HG03439 (cell line): Measurements from ENCODE around the gene ST3GAL3.

Experiments used
- ATAC-seq: cut with Tn5 transposase; IDR thresholded peaks from one replicate; pipeline ENCODE4 v1.9.1; 2021; ENCODE audit warnings: mild to moderate bottlenecking, moderate library complexity; ENCODE audit not compliant: unreplicated experiment

ST3GAL3 gene

GRCh38 chr1:43957407-43958040, 250.2 kb downstream of the ST3GAL3 start:
- no peak for ATAC-seq

DNA sequence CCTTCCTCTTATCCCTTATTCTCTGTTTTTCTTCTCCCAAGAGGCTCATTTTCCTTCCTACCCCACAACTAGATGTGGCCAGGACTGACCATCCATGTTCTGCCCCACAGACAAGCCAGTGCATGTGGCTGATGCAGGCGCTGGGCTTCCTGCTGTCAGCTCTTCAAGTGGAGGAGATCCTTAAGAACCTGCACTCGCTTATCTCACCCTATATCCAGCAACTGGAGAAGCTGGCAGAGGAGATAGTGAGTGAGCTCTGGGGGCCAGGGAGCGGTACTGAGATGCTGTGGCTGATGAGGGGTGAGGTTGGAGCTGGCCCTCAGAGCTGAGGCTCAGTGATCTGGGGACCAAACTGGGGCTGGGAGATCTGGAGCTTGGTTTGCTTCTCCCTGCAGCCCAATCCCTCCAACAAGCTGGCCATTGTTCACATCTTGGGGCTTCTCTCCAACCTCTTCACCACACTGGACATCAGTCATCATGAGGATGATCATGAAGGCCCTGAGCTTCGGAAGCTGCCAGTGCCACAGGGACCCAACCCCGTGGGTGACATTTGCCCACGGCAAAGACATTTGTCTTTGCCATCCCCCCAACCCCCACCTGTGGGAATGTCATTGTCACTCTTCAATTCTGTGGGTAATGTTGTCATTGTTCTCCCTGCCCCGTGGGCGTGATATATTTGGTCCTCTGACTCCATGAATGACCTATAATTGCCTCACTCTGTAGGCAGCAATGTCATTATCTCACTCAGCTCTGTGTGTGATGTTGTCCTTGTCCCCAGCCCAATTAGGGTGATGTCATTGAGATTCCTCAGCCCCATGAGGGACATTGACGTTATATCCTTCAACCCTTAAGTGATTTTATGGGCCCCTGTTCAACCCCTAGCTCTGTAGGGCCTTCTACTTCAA, 251.3 kb downstream of the ST3GAL3 start:
- no peak for ATAC-seq

DNA sequence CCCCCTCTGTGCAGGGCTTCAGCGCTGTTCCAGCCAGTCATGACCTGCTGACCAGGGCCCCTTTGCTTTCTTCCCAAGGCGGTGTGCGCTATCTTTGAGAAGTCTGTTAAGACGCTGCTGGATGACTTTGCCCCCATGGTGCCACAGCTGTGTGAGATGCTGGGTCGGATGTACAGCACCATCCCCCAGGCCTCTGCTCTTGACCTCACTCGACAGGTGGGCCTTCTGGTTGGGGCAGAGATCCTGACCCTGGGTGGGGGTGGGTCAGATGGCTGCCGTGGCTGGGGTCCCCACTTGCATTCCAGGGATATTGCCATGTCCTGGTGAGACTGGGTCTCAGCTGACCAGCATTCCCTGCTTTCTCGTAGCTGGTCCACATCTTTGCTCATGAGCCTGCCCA, 253.5 kb downstream of the ST3GAL3 start:
- no peak for ATAC-seq

- ATAC-seq, result no peak
Observed at GRCh38 chr1:43961692-43962091, 254.4 kb downstream of the ST3GAL3 start.

DNA sequence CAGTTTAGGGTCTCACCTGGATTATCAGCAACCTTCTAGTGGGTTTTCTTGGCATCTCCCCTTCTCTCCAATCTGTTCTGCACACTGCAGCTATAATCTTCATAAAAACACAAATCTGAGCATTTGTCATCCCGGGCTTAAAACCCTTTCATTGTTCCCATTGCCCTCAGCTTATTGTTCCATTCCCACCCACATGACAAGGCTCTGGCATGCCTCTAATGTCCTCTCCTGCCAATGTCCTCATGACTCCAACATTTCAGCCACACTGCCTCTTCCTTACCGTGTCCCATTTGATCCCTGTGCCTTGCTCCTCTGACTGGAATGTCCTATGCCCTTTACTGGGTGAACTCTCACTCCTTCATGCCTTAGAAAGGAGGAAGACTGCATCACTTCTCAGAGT, 255.0 kb downstream of the ST3GAL3 start:
- no peak for ATAC-seq

DNA sequence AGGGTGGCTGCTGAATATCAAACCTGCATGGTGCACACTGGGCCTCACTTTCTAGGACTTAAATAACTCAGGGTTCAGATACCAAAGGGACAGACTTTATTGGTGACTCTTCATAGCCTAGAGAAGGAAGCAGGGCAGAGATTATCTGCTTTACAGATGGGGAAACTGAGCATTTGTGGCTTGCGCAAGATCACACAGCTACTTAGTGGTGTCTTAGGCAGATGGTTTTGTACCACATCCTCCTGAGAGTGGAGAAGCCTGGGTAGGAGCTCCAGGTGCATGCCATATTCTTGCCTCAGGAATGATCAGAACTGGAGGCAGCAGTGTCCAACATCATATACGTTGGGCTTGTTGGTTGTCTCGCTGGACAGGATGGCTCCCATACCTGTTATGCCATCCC, 255.7 kb downstream of the ST3GAL3 start:
- no peak for ATAC-seq

GRCh38 chr1:43963890-43964289, 256.6 kb downstream of the ST3GAL3 start:
- ATAC-seq, result no peak

DNA sequence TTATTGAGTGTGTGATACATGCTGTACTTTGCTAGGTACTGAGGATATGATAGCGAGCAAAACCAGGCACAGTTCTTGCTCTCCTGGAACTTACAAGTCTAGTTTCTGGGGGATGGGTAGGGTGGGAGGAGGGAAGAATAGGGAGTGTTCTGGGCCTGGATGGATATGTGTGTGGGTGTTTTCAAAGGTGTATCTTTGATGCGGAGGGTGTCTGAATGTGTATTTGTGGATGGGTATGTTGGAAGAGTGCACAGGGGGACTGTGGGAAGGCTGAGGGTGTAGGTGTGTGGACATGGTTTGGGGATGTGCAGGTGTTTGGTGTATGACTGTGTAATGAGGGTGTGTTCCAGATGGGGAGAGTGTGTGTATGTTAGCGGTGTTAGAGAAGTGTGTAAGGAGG, 258.0 kb downstream of the ST3GAL3 start:
- no peak for ATAC-seq

GRCh38 chr1:43968348-43968948, 261.1 kb downstream of the ST3GAL3 start:
- no peak for ATAC-seq

GRCh38 chr1:43969416-43969745, 262.0 kb downstream of the ST3GAL3 start:
- no peak for ATAC-seq

GRCh38 chr1:43969746-43970466, 262.6 kb downstream of the ST3GAL3 start, which contains the start of gene DPH2:
DPH2 (plus strand) TSS chr1:43970010; CDS start chr1:43970176, 166 bp downstream.
- peak; percentile 66 for ATAC-seq

- no peak for ATAC-seq
Observed at GRCh38 chr1:43970502-43970901, 263.2 kb downstream of the ST3GAL3 start.

DNA sequence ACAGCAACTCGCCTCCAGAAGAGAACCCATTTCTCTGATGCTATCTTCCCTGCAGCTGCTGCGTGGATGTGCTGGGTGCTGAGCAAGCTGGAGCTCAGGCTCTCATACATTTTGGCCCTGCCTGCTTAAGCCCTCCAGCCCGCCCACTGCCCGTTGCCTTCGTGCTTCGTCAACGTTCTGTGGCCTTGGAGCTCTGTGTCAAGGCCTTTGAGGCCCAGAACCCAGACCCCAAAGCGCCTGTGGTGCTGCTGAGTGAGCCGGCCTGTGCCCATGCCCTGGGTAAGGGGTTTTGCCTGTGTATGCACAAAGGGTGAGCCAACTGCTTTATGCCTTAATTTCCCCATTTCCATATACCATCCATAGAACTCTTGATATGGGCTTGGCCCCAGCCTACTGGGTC, 263.6 kb downstream of the ST3GAL3 start:
- no peak for ATAC-seq

DNA sequence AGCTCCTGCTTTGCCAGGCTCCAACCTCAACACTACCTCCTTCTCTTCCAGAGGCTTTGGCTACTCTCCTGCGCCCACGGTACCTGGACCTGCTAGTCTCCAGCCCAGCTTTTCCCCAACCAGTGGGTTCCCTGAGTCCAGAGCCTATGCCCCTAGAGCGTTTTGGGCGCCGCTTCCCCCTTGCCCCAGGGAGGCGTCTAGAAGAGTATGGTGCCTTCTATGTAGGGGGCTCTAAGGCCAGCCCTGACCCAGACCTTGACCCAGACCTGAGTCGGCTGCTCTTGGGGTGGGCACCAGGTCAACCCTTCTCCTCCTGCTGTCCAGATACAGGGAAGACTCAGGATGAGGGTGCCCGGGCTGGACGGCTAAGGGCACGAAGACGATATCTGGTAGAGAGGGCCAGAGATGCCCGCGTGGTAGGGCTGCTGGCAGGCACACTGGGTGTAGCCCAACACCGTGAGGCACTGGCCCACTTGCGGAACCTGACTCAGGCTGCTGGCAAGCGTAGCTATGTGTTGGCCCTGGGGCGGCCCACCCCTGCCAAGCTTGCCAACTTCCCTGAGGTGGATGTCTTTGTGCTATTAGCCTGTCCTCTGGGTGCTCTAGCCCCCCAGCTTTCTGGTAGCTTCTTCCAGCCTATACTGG, 264.1 kb downstream of the ST3GAL3 start:
- no peak for ATAC-seq

- no peak for ATAC-seq
Observed at GRCh38 chr1:43973981-43974442, 266.7 kb downstream of the ST3GAL3 start.

DNA sequence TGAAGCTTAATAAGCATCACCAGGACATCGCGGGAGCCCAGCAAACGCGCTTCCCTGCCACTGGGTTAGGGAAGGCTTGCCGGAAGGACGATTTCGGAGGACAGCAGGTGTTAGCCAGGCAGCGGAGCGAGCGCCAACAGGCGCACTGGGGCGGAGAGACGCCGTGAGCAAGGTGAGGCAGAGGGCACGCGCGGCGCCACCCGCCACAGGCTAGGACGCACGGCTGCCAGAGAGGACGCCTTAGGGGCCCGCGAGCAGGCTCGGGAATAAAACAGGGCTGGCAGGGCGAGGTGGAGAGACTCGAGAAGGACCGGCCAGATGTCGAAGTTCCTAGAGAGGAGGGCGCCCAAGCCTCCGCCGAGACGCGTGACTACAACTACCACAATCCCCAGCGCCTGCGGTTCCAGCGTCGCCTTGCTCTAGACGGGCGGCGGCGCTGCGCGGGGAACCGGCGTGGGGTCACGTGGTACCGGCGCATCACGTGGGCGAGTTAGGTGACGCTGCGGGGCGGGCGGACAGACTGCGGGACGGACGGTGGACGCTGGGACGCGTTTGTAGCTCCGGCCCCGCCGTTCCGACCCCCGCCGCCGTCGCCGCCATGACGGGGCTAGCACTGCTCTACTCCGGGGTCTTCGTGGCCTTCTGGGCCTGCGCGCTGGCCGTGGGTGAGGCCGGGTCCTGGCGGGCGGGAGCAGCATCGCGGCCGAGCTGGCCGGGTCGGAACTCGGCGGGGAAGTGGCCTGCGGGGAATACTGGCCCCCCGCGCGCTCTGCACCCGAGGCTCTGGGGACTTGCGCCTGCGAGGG, 267.3 kb downstream of the ST3GAL3 start, which contains the start of gene ATP6V0B:
Gene ATP6V0B, plus strand, starts transcription at position 518 of the 806 bp plus-strand sequence. Its CDS starts 81 bp downstream, at position 599.
- ATAC-seq, result peak; percentile 63

DNA sequence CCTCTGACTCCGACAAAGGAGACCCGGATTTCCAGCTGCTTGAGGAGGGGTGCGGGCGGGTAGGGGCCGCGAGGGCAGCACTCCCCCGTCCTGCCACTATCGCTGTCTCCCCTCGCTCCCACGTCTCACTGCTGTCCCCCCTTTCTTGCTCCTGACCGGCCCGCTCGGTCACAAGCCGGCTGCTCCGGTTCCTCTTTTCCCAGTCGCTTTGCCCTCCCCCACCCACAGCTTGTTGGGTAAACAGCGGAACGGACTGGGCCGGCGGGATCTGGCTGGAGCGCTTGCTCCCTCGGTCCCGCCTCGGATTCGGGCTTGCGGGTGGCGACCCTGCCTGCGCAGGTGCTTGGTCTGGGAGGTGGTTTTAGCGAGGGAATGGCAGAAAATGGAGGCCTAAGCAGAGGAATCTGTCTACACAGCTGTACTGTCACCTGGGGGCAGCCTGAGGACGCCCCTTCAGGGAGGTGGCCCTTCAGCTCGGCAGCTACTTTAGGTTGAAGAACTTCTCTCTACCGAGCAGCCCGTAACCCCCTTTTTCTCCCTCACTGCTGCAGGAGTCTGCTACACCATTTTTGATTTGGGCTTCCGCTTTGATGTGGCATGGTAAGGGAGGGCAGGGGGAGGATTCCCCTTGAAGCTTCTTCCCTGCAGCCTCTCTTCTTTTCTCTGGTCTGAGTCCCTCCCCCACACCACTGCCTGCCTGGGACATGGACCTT, 268.1 kb downstream of the ST3GAL3 start:
- no peak for ATAC-seq

DNA sequence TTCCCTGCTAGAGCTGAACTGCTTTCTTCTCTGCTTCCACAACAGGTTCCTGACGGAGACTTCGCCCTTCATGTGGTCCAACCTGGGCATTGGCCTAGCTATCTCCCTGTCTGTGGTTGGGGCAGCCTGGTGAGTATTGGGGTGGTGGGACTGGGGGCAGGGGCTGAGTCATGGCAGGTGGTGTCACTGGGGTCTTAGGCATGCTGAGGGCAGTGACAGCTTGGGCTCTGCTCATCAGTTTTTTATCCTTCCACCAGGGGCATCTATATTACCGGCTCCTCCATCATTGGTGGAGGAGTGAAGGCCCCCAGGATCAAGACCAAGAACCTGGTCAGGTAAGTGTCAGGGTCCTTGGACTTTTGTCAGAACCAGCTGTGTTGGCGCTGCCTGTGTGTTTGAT, 268.7 kb downstream of the ST3GAL3 start:
- ATAC-seq, result no peak

GRCh38 chr1:43976890-43977289, 269.6 kb downstream of the ST3GAL3 start:
- ATAC-seq, result no peak
